Vagina (tissue), 2 donors: ENCODE results near the gene ISCU.

Experiments used
- CTCF ChIP-seq, 3 experiments: fragments of 450-650 bp in 2 of 3; fragments of 200-600 bp in 1 of 3; sonication (generic) in 1 of 3; IDR thresholded peaks; one replicate each; pipeline ENCODE4 v1.5.1; 2017 to 2019; ENCODE audit warnings: antibody characterized with exemption in 3 of 3, mild to moderate bottlenecking in 2 of 3, moderate library complexity in 2 of 3
- POLR2A ChIP-seq, 2 donors: fragments of 450-650 bp; IDR thresholded peaks; one replicate each; pipeline ENCODE4 v1.6.1; 2017; ENCODE audit warnings: antibody characterized with exemption in 2 of 2, mild to moderate bottlenecking in 2 of 2, moderate library complexity in 2 of 2

GRCh38 chr12:108587826-108588225 lies 25.4 kb downstream of the ISCU start:
- TF ChIP-seq CTCF (IDR thresholded peaks at IDR 0.05) (no peak), POLR2A (IDR thresholded peaks at IDR 0.05) (no peak)
